Fibroblast of skin of right biceps (primary cell): ENCODE results near the gene SERPINF2.
"Not testable (repeated sequence)": the region's sequence is repeated elsewhere in the genome, so short reads cannot be mapped to it uniquely, and the experiment has no call there.

Source experiments
- DNase-seq: peaks from one replicate; pipeline ENCODE4 v3.0.0-alpha.2; 2013

The SERPINF2 gene

GRCh38 chr17:1742371-1743087 is at the start of gene SERPINF2:
SERPINF2 (plus strand) TSS chr17:1742871; CDS start chr17:1744996, 2,125 bp downstream.
- no peak for DNase-seq

DNA sequence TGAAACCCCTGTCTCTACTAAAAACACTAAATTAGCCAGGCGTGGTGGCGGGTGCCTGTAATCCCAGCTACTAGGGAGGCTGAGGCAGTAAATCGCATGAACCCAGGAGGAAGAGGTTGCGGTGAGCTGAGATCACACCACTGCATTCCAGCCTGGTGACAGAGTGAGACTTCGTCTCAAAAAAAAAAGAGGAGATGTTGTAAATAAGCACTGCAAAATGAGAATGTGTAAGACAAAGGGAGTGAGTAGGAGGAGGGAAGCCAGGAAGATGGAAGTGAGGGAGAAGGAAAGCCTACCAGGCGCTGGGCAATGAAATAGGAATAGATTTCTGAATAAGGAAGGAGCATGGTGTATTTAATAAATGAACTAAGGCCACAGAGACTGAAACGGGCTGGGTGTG is 49.3 kb upstream of the SERPINF2 start:
- peak; percentile 32 for DNase-seq

DNA sequence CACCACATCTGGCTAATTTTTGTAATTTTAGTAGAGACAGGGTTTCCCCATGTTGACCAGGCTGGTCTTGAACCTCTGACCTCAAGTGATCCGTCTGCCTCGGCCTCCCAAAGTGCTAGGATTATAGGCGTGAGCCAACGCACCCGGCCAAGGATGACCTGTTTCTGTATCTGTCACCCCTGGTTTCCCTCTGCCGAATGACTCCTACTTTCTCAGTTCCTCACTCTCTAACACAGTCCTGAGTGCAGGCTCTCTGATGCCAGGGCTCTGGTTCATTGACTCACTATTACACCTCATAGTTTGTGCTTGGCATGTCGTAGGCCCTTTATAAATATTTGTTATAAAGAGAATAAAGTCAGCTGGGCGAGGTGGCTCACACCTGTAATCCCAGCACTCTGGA is 47.3 kb upstream of the SERPINF2 start:
- DNase-seq, result no peak

DNA sequence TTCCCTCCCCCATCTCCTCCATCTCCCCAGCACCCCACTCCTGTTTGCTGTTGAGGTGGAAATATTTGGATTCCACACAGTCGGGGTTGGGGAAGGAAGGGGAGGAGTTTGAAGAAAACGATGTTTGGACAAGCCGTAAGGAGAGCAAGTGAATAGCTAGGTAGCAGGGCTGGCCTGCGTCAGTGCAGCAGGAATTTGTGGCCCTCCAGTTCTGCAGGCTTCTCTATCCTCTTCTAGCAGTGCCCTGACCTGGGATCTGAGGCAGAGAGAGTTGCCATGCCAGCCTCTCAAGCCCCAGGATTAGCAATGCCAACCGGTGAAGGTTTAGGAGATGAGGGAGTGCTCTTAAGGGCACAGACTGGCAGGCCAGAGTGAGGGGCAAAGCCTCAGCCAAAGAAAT is 45.0 kb upstream of the SERPINF2 start:
- DNase-seq, result no peak

- DNase-seq, result not testable (repeated sequence)
These were observed 42.8 kb upstream of the SERPINF2 start for GRCh38 chr17:1699891-1700290.

DNA sequence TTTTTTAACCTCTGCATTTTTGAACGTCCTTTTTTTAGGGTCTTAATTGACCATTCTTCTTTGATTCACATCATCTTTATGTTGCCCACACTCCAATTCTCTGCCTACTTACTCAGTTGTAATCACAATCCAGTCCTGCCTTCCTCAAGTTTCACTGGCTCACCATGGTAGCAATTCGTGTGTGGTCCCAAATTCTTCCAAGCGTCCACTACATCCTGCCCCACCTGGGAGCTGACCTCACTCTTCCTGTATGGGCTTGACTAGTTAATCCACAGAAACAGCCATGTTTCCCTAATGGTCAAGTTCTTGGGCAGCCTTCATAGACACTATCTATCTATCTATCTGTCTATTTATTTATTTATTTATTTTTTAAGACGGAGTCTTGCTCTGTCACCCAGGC is 39.6 kb upstream of the SERPINF2 start:
- no peak for DNase-seq

DNA sequence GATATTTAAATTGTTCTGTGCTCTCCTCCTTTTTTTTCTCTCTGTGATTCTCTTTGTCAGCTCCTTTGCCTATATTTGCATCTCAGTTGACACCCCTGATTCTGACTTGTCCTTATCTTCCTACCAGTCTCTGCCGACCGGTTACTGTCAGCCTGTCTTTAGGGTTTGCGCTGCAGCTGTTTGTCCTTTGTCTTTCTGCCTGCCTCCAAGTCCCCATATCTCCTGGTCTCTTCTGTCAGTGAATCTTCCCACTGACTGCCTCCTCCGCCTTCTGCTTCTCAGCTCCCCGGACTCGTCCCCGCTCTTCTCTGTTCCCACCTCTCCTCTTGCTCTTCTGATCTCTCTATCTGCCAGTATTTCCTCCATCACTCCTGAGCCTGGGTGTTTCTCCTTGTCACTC is 37.7 kb upstream of the SERPINF2 start:
- DNase-seq, result no peak

- no peak for DNase-seq
These were observed 35.6 kb upstream of the SERPINF2 start for GRCh38 chr17:1707107-1707506.

GRCh38 chr17:1708791-1709346 is 33.8 kb upstream of the SERPINF2 start:
- DNase-seq, result not testable (repeated sequence)

GRCh38 chr17:1709403-1709951 is 33.2 kb upstream of the SERPINF2 start:
- peak; percentile 26 for DNase-seq

DNA sequence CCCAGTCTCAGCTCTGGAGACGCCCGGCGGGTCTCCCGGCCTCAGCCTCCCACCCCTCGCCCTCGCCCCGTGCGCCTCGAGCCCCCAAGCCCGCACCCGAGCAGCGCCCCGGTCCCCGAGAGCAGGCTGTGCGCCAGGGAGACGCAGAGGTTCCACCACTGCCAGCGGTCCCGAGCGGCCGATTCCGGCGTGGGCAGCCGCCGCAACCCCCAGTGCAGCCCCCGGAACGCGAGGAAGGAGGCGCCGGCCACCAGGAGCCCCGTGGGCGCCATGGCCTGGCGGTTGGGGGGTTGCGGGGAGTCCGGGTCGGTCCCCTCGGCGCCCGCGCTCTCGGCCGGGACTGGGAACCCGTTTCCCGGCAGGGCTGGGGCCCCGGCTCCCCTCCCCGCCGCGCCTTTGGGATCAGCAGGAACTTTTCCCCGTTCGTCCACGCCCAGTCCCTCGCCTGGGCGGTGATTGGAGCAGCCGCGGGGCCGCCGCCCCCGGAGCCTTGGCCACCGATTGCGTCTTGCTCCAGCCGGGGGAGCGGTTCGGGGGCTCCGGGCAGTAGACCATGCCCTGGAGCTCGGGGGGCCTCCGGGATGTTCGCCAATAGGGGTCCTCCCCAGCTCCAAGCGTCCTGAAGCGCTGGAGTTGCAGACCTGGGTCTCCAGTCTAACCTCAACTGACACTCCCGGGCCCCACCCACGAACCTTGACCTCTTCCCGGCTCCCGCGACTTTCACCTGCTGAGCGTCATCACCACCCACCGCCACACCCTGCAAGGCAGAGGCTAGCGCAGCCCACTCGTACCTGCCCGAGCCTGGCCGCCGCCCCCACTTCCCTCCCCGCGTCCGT is 32.5 kb upstream of the SERPINF2 start, which contains the start of gene TLCD2:
TSS of gene TLCD2 (minus strand) at position 407 of the 836 bp plus-strand sequence. CDS start at position 272, 135 bp downstream.
- DNase-seq, result peak; percentile 76

- peak; percentile 38 for DNase-seq
These were observed 31.7 kb upstream of the SERPINF2 start for GRCh38 chr17:1710807-1711553.

DNA sequence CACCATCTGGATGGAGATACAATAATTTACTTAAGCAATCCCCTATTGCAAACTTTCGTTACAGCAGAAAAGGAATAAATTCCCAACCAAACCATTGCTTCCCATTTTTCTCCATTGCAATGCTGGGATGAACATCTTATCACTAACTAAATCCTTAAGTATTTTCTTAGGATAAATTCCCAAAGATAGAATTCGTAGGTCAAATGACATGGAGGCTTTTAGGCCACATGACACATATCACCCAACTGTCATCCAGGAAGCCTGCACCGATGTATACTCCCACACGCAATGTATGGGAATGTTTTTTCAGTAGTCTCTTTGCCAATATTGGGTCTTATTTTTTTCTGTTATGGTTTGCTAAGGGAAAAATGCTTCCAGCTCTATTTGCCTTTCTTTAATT is 30.9 kb upstream of the SERPINF2 start:
- no peak for DNase-seq

GRCh38 chr17:1712271-1712670 is 30.4 kb upstream of the SERPINF2 start:
- no peak for DNase-seq

GRCh38 chr17:1713160-1713877 is 29.4 kb upstream of the SERPINF2 start:
- no peak for DNase-seq

- DNase-seq, result peak; percentile 40
These were observed 28.7 kb upstream of the SERPINF2 start for GRCh38 chr17:1713878-1714426.

DNA sequence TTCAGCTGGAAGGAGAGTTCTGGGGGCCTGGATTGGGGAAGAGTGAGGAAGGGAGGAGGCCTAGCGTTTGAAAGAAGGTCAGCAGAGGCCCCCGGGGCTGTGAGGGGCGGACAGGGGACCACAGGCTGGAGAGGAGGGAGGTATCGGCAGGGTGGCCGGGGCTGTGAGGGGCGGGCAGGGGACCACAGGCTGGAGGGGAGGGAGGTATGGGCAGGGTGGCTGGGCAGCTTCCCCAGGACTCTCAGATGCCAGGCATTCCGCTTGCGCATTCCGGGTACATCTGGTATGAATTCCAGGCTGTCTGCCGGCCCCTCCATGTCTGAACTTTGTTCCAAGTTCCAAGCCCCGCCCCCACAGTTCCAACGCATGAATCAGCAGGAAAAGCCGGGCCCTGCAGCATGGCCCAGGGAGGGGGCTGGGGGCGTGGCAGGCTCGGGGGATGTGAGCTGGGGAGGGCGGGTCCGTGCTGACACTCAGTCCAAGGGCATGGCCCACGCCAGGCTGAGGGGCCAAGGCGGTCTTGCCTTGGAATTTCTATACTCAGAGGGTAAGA is 28.2 kb upstream of the SERPINF2 start:
- peak; percentile 99 for DNase-seq

DNA sequence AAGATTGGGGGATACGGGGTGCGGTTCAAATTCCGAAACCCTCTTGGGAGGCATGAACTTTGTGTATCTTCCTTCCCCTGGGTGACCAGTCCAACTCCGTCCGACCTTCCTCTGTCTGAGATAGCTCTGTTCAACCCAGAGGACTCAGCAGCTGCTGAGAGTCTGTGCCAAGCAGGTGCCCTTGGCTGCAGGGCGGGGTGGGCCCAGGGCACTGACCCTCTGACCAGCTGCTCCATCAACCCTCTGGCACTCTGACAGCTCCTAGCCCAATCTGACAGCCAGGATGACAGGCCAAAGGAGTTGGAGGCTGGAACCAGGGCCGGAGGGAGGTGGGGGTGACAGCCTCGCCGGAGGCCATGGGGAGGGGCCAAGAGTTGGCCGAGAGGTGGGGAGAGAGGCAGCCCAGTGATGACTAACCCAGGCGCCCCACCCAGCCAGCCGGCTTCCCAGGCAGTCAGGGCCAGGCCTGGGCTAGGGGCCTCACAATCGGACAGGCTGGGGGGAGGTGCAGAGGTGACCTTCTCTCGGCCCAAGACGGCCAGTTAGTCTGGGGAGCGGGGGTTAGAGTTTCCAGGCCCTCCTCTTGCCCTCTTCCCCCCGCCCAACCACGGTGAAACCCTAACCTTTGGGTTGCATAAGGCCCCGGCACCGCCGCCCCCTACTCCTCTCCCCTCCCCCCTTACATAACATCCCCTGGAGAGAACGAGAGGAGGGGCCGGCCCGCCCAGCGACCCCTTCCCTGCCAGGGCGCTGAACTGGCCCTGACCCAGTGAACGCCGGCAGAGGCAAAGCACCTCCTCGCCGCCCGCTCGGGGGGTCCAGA is 27.5 kb upstream of the SERPINF2 start:
- DNase-seq, result peak; percentile 92

- no peak for DNase-seq
These were observed 26.9 kb upstream of the SERPINF2 start for GRCh38 chr17:1715803-1716075.

DNA sequence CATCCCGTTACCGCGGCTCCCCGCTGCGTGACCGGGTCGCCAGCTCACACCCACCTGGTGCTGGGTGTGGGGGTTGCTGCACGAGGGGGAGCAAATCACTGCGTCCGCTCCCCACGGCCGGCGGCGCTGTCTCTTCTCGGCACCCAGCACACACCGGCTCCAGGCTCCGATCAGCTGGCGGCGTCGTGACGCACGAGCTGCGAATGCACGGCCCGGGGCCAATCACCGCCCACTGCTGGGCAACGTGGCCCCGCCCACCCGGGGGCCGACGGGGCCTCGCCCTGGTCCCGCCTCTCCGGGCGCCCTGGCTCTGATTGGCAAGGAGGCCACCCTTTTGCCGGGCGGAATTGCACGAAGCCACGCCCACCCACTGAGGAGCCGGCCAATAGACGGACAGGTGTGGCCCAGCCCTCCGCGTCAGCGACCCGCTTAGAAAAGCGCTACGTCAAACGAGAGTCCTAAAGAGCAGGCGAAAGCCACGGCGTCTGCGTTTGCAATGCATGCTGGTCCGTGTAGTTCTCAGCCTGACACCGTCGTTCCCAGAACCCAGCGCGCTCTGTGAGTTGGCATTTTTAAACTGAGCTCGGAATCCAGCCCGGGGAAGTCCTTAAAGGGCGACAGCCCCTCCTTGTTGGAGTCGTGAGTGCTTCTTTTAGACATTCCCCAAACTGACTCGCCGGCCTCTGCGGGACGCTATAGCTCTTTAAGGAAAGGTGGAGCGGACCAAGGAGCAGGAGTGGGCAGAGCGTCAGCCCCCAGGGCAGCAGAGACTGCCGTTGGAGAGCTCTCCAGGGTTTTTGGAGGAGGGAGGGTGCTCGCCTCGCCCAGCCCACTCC is 26.4 kb upstream of the SERPINF2 start:
- DNase-seq, result peak; percentile 100
